GM12875 (cell line): ENCODE results near the gene VGLL4.

ENCODE experiments used
- H3K4me3 ChIP-seq: one replicate; pipeline ENCODE4 v1.5.1; 2011; ENCODE audit warnings: low read depth, low read length, control low read depth
- TF ChIP-seq, protein P1 (sequence below): IDR thresholded peaks from 2 replicates; pipeline ENCODE4 v1.5.1; 2011; ENCODE audit warnings: low read depth, mild to moderate bottlenecking, control low read depth, inconsistent platforms, low read length, moderate library complexity, borderline replicate concordance; ENCODE audit not compliant: insufficient read depth

The VGLL4 gene

DNA sequence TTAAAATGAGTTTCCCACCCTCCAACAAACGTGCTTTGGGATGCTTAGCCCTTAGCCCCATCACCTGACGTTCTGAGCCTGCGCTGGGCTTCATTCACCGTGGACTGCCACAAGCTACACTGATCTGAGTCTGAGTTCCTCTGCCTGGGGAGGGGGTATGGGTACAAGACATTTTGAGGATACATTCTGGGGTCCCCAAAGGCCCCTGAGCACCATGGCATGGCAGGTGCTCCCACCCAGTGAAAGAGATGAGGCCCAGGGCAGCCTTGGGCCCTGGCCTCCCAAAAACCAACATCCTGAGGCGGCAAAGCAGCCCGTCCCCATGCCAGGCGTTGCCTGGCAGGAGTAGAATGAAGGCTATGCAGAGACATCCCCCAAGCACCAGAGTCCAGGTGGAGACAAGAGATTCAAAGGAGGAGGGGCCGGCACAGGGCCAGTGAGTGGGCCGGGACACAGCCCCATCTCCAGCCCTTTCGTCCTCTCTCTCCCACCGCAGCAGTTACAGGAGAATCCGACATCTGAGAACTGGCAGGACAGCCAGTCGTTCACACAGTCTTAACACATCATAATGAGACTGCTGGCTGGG is 74.5 kb downstream of the VGLL4 start:
- no peak overlapping the region for H3K4me3 ChIP-seq
- TF ChIP-seq, protein P1, sequence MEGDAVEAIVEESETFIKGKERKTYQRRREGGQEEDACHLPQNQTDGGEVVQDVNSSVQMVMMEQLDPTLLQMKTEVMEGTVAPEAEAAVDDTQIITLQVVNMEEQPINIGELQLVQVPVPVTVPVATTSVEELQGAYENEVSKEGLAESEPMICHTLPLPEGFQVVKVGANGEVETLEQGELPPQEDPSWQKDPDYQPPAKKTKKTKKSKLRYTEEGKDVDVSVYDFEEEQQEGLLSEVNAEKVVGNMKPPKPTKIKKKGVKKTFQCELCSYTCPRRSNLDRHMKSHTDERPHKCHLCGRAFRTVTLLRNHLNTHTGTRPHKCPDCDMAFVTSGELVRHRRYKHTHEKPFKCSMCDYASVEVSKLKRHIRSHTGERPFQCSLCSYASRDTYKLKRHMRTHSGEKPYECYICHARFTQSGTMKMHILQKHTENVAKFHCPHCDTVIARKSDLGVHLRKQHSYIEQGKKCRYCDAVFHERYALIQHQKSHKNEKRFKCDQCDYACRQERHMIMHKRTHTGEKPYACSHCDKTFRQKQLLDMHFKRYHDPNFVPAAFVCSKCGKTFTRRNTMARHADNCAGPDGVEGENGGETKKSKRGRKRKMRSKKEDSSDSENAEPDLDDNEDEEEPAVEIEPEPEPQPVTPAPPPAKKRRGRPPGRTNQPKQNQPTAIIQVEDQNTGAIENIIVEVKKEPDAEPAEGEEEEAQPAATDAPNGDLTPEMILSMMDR: no peak

DNA sequence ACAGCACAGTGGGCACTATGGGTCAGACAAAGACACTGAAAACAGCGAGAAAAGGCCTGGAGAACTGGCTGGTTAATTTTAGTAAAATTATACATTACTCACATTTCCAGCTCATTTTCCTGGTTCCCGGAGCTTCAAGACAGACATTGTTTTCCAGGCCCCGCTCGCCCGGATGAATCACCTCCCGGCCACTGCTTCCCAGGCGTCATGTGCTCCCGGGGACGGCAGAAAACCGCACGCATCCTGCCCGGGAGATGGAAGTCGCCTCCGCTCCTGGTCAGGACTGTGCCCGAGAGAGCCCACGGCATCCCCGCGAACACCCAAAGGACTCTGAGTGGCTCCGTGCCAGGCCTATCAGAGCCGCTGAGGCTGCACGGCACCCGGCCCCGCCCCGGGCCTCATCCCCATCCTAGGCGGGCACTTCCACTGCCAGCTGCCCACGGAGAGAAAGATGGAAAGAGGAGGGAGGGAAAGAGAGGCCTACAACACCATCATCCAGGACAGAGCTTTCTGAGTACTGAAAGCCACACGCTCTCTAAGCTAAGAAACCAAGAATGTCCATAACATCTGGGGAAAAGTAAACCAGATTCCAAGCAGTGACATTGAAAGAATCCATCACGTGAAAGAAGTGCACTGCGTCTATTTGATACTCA is 75.1 kb downstream of the VGLL4 start:
- TF ChIP-seq, protein P1: no peak
- no peak overlapping the region for H3K4me3 ChIP-seq

DNA sequence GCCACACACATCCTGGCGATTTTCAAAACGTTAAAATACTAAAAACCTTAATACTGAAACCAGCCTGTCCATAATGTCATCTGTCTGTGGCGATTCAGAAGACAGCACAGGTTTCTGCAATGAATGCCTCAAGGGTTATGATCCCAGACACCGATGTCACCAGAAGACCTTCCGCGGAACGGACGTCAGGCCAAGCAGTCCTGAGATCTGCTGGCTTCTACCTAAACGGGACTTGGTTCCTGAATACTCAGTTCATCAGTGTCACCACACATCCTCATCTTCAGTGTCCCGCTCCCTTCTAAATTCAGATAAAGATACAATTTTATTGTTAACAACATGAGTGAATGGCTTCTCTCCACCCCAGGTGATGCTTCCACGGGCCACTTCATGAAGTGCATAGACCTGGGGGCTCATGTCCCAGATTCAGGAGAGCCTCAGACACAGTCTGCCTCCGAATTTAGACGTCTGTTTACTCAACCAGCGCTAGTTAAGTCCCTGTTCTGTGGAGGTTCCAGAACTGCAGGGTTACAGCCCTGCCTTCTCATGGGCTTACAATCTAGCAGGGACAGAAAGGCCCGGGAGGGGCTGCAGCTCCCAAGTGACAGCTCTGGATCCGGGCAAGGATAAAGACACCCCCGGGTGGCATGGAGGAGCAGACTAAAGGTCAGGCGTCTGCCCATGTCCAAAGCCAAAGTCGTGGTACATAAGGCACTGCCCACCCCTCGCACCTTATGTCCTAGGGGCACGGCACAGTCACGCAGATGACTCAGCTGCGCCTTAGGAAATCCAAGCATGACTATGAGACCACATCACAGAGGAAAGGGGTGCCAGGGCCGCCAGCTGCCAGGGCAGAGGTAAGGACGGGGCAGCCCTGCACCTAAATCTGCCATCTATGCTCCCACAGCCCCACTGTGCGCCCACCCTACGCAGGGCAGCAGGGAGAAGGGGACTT is 75.9 kb downstream of the VGLL4 start:
- TF ChIP-seq, protein P1: no peak
- H3K4me3 ChIP-seq: no peak overlapping the region

DNA sequence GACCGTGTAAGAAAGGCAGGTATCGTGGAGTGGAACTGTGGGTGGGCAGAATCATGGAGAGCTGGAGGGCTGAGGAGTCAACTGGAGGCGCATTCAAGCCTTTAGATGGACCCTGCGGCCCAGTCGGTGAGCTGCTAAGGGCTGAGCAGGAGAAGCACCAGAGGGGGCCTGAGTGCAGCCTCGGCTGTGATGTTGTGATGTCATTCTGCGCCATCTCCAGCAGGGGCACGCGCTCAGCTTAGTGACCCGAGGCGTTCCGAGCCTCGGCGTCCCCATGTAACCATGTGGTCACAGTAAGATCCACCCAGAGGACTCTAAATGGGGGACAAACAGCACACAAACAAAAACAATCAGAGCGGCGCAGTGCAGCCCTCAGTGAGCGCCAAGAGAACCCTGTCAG is 76.8 kb downstream of the VGLL4 start:
- no peak overlapping the region for H3K4me3 ChIP-seq
- TF ChIP-seq, protein P1: 0 out of 2 replicates have a peak, but pooled peaks have one; percentile 6

DNA sequence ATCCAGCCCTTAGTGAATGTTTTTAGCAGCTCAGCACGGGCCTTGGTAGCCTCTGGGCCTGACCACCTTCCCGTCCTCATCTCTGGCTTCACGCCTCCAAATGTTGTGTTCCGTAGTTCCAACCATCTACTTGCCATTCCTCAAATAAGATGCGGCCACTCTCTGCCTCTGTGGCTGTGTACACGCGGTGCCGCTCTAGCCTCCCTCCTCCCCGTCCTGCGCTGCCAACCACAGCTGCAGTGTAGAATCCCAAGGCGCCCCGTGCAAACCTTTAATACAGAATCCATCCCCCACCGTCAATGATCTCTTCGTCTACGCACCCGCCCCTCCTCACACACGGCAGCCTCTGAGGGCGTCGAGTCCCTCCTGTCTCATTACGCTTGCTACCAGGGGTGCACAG is 77.2 kb downstream of the VGLL4 start:
- TF ChIP-seq, protein P1: no peak
- H3K4me3 ChIP-seq: no peak overlapping the region

DNA sequence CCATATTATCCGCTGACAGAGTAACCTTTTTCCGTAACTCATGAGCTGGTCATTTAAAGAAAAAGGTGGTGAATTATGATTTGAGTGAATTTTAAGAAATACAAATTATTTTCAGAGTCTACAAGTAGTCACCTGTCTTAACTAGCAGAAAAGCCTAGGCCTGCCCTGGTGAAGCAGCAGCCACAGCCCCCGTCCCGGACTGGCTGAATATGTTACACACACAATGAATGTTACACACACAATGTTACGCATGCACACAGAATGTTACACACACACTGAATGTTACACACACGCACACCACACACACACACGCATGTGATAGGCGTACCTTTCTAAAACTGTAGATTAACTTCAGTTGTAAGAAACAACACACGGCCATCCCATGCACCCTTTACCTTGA is 77.8 kb downstream of the VGLL4 start:
- TF ChIP-seq, protein P1: no peak
- H3K4me3 ChIP-seq: no peak overlapping the region
